Measurements from ENCODE around the gene PPRC1.

Gene PPRC1

DNA sequence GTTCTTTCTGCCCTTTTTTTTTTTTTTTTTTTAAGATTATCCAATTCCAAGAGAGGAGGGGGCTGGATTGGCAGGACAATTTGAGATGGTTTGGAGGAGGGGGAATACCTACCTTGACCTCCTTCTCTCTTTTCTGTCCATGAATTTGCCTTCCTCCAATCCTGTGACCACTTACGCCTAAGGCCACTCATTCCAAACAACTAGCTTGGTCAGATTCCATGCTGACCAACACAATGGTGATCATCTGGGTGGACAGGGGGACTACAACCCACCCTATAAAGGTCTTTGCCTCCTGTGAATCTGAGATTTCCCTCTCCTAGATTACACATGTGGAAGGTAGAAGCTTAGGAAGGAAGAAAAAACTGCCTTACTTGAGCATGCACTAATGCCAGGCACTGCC lies 10.4 kb upstream of the PPRC1 start:
- H3K9ac ChIP-seq, result peak overlapping the region in 1 of 11 experiments; percentile 95; a peak in 1 of 22 replicates
- H3K4me2 ChIP-seq, result peak overlapping the region in 8 of 11 experiments; percentile 95 to 100 (median 97); a peak in 14 of 22 replicates
- no peaks in the 10 kb centered on the region for H3K9me3 ChIP-seq (replicated peaks in 1 of 11)
- peaks cover 27 to 53% (median 48%) of the 10 kb centered on the region in 10 experiments for H3K4me1 ChIP-seq
- TF ChIP-seq Cebpa-rat (IDR thresholded peaks at IDR 0.05), result no peak
- no peaks in the 10 kb centered on the region for H3K27me3 ChIP-seq
- H3K4me3 ChIP-seq, result no peak overlapping the region
- peak overlapping the region in 3 of 11 experiments; percentile 97 to 98 (median 97); a peak in 3 of 22 replicates for H3K27ac ChIP-seq
- no peaks in the 10 kb centered on the region for H3K36me3 ChIP-seq
- H4K20me1 ChIP-seq, result peaks cover 0 to 14% (median 0%) of the 10 kb centered on the region in 11 experiments; a peak in 4 of 22 replicates

- H3K4me3 ChIP-seq, result no peak overlapping the region
- H3K27me3 ChIP-seq, result no peaks in the 10 kb centered on the region
- TF ChIP-seq Cebpa-rat (IDR thresholded peaks at IDR 0.05), result no peak
- no peak overlapping the region for H3K27ac ChIP-seq
- H3K4me1 ChIP-seq, result peaks cover 19 to 45% (median 40%) of the 10 kb centered on the region in 10 experiments
- peak overlapping the region in 8 of 11 experiments; percentile 1 to 99 (median 96); a peak in 11 of 22 replicates for H3K4me2 ChIP-seq
- H3K9me3 ChIP-seq (replicated peaks in 1 of 11), result no peaks in the 10 kb centered on the region
- peaks cover 0 to 8% (median 0%) of the 10 kb centered on the region in 11 experiments; a peak in 3 of 22 replicates for H4K20me1 ChIP-seq
- H3K36me3 ChIP-seq, result no peaks in the 10 kb centered on the region
- no peak overlapping the region for H3K9ac ChIP-seq
Measured at GRCh38 chr10:102123223-102123622, 9.6 kb upstream of the PPRC1 start.

GRCh38 chr10:102131286-102132170 lies 1.3 kb upstream of the PPRC1 start:
- H4K20me1 ChIP-seq, result peaks cover 24 to 33% (median 29%) of the 10 kb centered on the region in 11 experiments; a peak in 21 of 22 replicates
- H3K4me2 ChIP-seq, result peak overlapping the region in 3 of 11 experiments; percentile 55 to 58 (median 55); a peak in 4 of 22 replicates
- TF ChIP-seq Cebpa-rat (IDR thresholded peaks at IDR 0.05), result no peak
- no peak overlapping the region for H3K4me3 ChIP-seq
- H3K27me3 ChIP-seq, result no peaks in the 10 kb centered on the region
- H3K4me1 ChIP-seq, result peaks cover 21 to 37% (median 30%) of the 10 kb centered on the region in 10 experiments
- peaks cover 0 to 26% (median 17%) of the 10 kb centered on the region in 11 experiments; a peak in 14 of 22 replicates for H3K36me3 ChIP-seq
- no peak overlapping the region; a peak in 1 of 22 replicates for H3K9ac ChIP-seq
- H3K27ac ChIP-seq, result peak overlapping the region in 1 of 11 experiments; percentile 27; a peak in 1 of 22 replicates
- no peaks in the 10 kb centered on the region for H3K9me3 ChIP-seq (replicated peaks in 1 of 11)

DNA sequence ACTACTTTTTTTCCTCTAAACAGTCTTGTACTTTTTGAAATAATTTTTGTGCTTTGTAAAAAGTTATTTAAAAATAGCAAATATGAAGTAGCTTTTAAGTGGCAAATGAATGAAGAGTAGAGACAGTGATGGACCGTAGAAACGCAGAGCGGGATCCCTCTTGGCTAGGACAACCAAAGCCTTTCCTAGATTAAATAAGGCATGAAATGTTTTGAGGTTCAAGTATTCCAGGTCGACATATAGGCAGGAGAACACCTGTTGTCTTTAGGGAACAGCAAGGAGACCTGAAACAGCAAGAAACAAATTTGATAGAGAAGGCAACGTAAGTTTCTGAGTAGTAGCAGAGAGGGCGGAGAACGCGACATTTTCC lies 662 bp upstream of the PPRC1 start:
- H3K4me3 ChIP-seq, result peak overlapping the region; percentile 69 to 100 (median 94); a peak in 19 of 20 replicates
- no peaks in the 10 kb centered on the region for H3K9me3 ChIP-seq (replicated peaks in 1 of 11)
- peaks cover 0 to 32% (median 23%) of the 10 kb centered on the region in 11 experiments; a peak in 16 of 22 replicates for H3K36me3 ChIP-seq
- peaks cover 21 to 40% (median 30%) of the 10 kb centered on the region in 10 experiments for H3K4me1 ChIP-seq
- peak overlapping the region in 9 of 11 experiments; percentile 93 to 100 (median 99); a peak in 14 of 22 replicates for H3K9ac ChIP-seq
- H4K20me1 ChIP-seq, result peaks cover 28 to 39% (median 36%) of the 10 kb centered on the region in 11 experiments; a peak in 21 of 22 replicates
- peak overlapping the region; percentile 30 to 94 (median 54); a peak in 21 of 22 replicates for H3K4me2 ChIP-seq
- TF ChIP-seq Cebpa-rat (IDR thresholded peaks at IDR 0.05), result no peak
- no peaks in the 10 kb centered on the region for H3K27me3 ChIP-seq
- peak overlapping the region in 2 of 11 experiments; percentile 1 to 27; a peak in 3 of 22 replicates for H3K27ac ChIP-seq

GRCh38 chr10:102133373-102134195 lies 744 bp downstream of the PPRC1 start:
- peak overlapping the region; percentile 87 to 100 (median 98) for H3K4me2 ChIP-seq
- no peaks in the 10 kb centered on the region for H3K9me3 ChIP-seq (replicated peaks in 1 of 11)
- peak overlapping the region; percentile 87 to 100 (median 98) for H3K9ac ChIP-seq
- H3K27ac ChIP-seq, result peak overlapping the region; percentile 84 to 100 (median 98)
- H3K27me3 ChIP-seq, result no peaks in the 10 kb centered on the region
- H3K4me1 ChIP-seq, result peaks cover 21 to 40% (median 30%) of the 10 kb centered on the region in 10 experiments
- H3K36me3 ChIP-seq, result peaks cover 13 to 46% (median 37%) of the 10 kb centered on the region in 11 experiments
- H4K20me1 ChIP-seq, result peaks cover 43 to 53% (median 50%) of the 10 kb centered on the region in 11 experiments; a peak in 21 of 22 replicates
- TF ChIP-seq Cebpa-rat (IDR thresholded peaks at IDR 0.05), result no peak
- peak overlapping the region; percentile 69 to 100 (median 94) for H3K4me3 ChIP-seq

DNA sequence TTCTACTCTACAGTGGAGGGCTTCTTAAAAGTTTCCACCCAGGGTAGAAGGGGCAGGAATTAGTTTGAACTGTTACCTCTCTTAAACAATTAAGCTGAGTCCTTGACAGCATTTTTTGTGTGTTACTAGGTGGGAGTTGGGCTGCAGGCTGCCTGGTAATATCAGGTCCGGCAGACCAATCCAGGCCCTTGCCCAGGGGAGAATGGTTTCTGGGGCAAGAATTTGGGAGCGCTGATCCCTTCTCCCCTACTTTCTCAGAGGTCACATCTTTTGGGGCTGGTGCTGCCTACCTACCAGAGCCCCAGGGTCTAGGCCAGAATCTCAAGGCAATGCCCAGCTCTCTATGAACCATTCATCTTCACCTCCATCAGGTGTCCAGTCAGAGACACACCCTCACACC lies 1.6 kb downstream of the PPRC1 start:
- Histone ChIP-seq H3K27ac (peak overlapping the region; percentile 84 to 100 (median 98); a peak in 21 of 22 replicates), H4K20me1 (peaks cover 51 to 62% (median 58%) of the 10 kb centered on the region in 11 experiments; a peak in 21 of 22 replicates), H3K9ac (peak overlapping the region; percentile 87 to 100 (median 98)), H3K4me1 (peaks cover 21 to 40% (median 30%) of the 10 kb centered on the region in 10 experiments), H3K36me3 (peaks cover 22 to 54% (median 46%) of the 10 kb centered on the region in 11 experiments), H3K9me3 (replicated peaks in 1 of 11) (no peaks in the 10 kb centered on the region), H3K4me2 (peak overlapping the region; percentile 87 to 100 (median 98)), H3K4me3 (peak overlapping the region; percentile 69 to 100 (median 94)), H3K27me3 (no peaks in the 10 kb centered on the region)
- no peak for TF ChIP-seq Cebpa-rat (IDR thresholded peaks at IDR 0.05)

DNA sequence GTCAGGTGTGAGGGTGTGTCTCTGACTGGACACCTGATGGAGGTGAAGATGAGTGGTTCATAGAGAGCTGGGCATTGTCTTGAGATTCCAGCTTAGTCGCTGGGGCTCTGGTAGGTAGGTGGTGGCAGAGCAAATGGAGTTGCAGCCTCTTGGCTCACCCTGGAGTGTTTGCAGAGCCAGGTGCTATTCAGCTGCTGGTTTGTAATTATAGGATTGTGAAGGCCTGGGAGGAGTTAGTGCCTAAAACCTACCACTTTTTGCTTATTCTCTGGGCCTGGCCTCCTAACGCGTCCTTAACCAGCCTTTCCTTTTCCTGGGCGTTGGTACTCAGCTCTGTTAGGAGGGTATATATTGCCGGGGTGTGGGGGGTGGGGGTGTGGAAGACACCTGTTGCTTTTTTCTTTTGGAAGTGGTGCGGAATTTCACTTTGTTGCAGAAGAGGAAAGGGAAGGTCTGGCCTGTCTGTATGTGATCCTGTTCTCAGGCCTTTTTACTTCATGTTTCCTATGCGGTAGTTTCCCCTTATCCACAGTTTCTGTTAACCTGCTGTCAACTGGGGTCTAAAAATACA lies 3.2 kb downstream of the PPRC1 start:
- H3K4me3 ChIP-seq, result 0 out of 20 replicates have a peak overlapping the region, but pooled peaks of 2 of the 10 experiments have one; percentile 83 to 94
- H3K27ac ChIP-seq, result no peak overlapping the region
- no peaks in the 10 kb centered on the region for H3K9me3 ChIP-seq (replicated peaks in 1 of 11)
- no peaks in the 10 kb centered on the region for H3K27me3 ChIP-seq
- no peak for TF ChIP-seq Cebpa-rat (IDR thresholded peaks at IDR 0.05)
- H3K9ac ChIP-seq, result peak overlapping the region in 10 of 11 experiments; percentile 21 to 99 (median 46); a peak in 15 of 22 replicates
- H3K4me2 ChIP-seq, result peak overlapping the region; percentile 87 to 100 (median 98)
- H3K4me1 ChIP-seq, result peaks cover 21 to 36% (median 25%) of the 10 kb centered on the region in 10 experiments
- H4K20me1 ChIP-seq, result peaks cover 61 to 78% (median 74%) of the 10 kb centered on the region in 11 experiments; a peak in 21 of 22 replicates
- H3K36me3 ChIP-seq, result peaks cover 38 to 71% (median 62%) of the 10 kb centered on the region in 11 experiments

All from BLaER1 treated with 17β-estradiol and CSF1 and Interleukin-3, amounts not matched to agents 10 nM and 100 nM (cell line).